BE2C (cell line): ENCODE measurements around the gene TFB1M.

ENCODE experiments used
- DNase-seq: peaks from one replicate; pipeline ENCODE4 v3.0.0-alpha.2; 2020
- H3K27me3 ChIP-seq: fragments of 250-450 bp; sonication (Bioruptor Pico); 2 replicates; pipeline ENCODE4 v1.5.1; 2020; ENCODE audit warnings: mild to moderate bottlenecking
- H3K36me3 ChIP-seq: fragments of 250-450 bp; sonication (Bioruptor Pico); 2 replicates; pipeline ENCODE4 v1.5.1; 2020; ENCODE audit warnings: mild to moderate bottlenecking
- H3K4me1 ChIP-seq: fragments of 250-450 bp; sonication (Bioruptor Pico); 2 replicates; pipeline ENCODE4 v1.5.1; 2020
- H3K4me3 ChIP-seq: 2 replicates; pipeline ENCODE4 v1.5.1; 2011; ENCODE audit warnings: low read depth, low read length
- H3K9me3 ChIP-seq: fragments of 250-450 bp; sonication (Bioruptor Pico); 2 replicates; pipeline ENCODE4 v1.5.1; 2020
- TF ChIP-seq, protein P1 (sequence below): IDR thresholded peaks from 2 replicates; pipeline ENCODE4 v1.5.1; 2012; ENCODE audit warnings: mild to moderate bottlenecking, low read depth, low read length

TFB1M gene

DNA sequence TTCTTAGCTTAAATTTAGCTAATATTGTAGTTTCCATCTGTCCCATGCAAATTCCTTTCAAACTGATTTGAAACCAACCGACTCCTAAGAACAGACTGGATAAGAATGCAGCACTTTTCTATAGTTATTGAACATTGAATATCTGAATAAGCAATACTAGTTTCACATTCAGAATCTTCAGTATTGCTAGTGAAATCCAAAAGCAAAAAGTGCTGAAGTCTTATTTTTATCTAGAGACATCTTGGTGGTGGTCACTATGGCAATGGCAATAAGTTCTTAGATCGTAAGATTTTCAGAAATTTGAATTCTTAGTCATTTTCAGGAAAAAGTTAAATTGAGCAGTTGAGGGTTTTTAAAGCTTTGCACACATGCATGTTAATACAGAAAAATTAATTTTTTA is 2.7 kb downstream of the TFB1M start:
- DNase-seq = no peak
- no peaks in the 10 kb centered on the region for H3K27me3 ChIP-seq
- H3K4me3 ChIP-seq = no peak overlapping the region
- H3K9me3 ChIP-seq = no peaks in the 10 kb centered on the region
- peaks cover 28% of the 10 kb centered on the region for H3K36me3 ChIP-seq
- H3K4me1 ChIP-seq = no peaks in the 10 kb centered on the region
- TF ChIP-seq, protein P1, sequence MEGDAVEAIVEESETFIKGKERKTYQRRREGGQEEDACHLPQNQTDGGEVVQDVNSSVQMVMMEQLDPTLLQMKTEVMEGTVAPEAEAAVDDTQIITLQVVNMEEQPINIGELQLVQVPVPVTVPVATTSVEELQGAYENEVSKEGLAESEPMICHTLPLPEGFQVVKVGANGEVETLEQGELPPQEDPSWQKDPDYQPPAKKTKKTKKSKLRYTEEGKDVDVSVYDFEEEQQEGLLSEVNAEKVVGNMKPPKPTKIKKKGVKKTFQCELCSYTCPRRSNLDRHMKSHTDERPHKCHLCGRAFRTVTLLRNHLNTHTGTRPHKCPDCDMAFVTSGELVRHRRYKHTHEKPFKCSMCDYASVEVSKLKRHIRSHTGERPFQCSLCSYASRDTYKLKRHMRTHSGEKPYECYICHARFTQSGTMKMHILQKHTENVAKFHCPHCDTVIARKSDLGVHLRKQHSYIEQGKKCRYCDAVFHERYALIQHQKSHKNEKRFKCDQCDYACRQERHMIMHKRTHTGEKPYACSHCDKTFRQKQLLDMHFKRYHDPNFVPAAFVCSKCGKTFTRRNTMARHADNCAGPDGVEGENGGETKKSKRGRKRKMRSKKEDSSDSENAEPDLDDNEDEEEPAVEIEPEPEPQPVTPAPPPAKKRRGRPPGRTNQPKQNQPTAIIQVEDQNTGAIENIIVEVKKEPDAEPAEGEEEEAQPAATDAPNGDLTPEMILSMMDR = no peak

DNA sequence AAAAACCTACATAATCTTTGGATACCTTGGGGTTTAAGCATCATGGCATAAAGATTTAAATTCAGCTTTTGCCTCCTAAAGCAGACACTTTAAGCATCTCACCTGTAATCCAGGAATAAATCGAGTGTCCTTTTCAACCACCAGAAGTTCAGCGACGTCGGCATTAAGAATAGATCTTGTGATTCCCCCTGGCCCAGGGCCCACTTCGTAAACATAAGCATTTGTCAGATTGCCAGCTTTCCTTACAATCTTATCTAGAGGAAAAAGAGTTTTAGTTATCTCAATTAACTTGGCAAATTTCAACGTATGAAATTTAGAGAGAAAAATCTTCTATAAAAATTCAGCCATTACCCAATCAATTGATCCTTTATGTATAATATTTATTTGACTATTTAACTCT is 3.2 kb downstream of the TFB1M start:
- Histone ChIP-seq H3K9me3 (no peaks in the 10 kb centered on the region), H3K4me3 (no peak overlapping the region), H3K36me3 (peaks cover 28% of the 10 kb centered on the region), H3K27me3 (no peaks in the 10 kb centered on the region), H3K4me1 (no peaks in the 10 kb centered on the region)
- TF ChIP-seq, protein P1 = no peak
- no peak for DNase-seq

DNA sequence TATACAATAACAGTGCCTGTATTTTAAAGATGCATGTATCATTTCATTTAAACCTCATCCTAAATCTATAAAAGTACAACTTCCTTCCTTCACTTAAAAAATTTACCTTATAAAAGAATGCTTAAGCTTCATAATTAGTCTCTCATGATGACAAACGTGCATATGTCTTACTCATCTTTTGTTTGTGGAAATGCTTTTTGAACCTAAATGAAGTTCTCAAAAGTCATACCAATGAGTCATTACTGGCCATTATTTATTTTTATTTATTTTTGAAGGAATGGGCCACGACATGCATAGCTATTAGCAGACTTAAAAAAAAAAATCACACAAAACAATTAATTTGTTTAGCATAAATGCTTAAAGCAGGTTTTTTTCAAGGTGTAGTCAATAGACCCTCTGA is 3.7 kb downstream of the TFB1M start:
- no peak for DNase-seq
- Histone ChIP-seq H3K4me1 (no peaks in the 10 kb centered on the region), H3K9me3 (no peaks in the 10 kb centered on the region), H3K27me3 (no peaks in the 10 kb centered on the region), H3K36me3 (peaks cover 28% of the 10 kb centered on the region), H3K4me3 (no peak overlapping the region)
- TF ChIP-seq, protein P1 = no peak

DNA sequence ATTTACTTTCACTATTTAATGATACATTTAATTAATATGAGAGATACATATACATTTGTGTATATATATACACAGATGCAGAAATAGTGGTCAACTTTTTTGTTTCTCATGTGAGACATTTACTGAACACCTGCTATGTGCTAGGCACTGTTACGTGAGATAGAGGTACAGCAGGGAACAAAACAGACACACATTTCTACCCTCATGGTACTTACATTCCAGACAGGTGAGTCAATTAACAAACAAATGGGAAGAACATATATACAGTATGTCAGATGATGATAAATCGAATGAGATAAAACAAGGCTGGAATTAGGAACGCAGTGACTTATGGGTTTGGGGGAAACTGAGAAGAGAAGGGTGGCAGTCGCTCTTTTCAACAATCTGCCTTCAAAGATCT is 5.1 kb downstream of the TFB1M start:
- H3K36me3 ChIP-seq = peaks cover 34% of the 10 kb centered on the region
- H3K27me3 ChIP-seq = no peaks in the 10 kb centered on the region
- no peak overlapping the region for H3K4me3 ChIP-seq
- DNase-seq = no peak
- TF ChIP-seq, protein P1 = no peak
- no peaks in the 10 kb centered on the region for H3K4me1 ChIP-seq
- no peaks in the 10 kb centered on the region for H3K9me3 ChIP-seq

DNA sequence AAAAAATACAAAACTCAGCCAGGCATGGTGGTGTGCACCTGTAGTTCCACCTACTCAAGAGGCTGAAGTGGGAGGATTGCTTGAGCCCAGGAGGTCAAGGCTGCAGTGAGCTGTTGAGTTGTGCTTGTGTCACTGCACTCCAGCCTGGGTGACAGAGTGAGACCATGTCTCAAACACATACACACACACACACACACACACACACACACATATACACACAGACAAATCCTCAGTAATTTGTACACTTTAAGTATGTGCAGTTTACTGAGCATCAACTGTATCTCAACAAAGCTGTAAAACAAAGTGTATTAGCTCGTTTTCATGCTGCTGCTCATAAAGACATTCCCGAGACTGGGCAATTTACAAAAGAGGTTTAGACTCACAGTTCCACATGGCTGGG is 7.3 kb downstream of the TFB1M start:
- peaks cover 37% of the 10 kb centered on the region for H3K36me3 ChIP-seq
- no peaks in the 10 kb centered on the region for H3K9me3 ChIP-seq
- H3K27me3 ChIP-seq = no peaks in the 10 kb centered on the region
- no peaks in the 10 kb centered on the region for H3K4me1 ChIP-seq
- H3K4me3 ChIP-seq = no peak overlapping the region
- TF ChIP-seq, protein P1 = no peak
- no peak for DNase-seq

DNA sequence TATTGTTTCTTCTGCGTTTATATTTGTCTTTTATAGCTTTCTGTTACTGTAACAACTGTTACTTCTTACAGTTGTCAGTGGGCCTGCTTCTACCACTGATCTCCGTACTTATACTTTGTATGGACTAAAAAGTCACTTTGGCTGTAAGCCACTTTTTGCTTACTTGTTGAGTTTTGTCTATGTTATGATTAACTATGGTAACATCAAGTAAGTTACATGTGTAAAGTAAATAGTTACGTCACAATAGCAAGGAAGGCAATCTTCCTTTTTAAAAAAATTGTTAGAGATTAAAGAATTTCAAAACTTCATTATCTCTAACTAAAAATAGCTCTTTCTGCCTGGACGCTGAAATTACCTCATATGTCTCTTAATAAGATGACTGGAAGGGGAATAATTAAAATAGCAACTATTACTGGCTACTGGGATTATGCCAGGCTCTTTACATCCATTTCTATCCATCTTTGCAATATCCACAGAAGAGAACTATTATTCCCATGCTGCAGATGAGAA is 10.9 kb downstream of the TFB1M start:
- Histone ChIP-seq H3K27me3 (no peaks in the 10 kb centered on the region), H3K9me3 (no peaks in the 10 kb centered on the region), H3K4me3 (no peak overlapping the region), H3K4me1 (no peaks in the 10 kb centered on the region), H3K36me3 (peaks cover 27% of the 10 kb centered on the region)
- DNase-seq = no peak
- TF ChIP-seq, protein P1 = no peak
